ENCODE measurements around the gene PLA2G4D.

PLA2G4D gene

DNA sequence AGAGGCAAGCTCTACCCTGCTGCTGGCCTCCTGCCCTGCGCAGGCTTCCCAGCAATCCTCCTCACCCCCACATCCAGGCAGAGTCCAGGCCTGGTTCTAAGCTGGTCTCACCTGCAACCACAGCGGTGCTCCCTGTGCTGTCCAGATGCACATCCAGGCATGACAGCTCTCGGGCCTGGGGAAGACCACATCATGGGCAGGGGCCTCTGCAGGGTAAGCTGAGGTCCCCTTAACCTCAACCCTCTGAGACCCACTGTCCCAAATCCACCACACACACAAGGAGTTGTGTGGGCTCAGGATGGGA is 10.8 kb downstream of the PLA2G4D start:
- no peak for DNase-seq (ENCODE audit: low read depth)
- no peak overlapping the region for H3K4me3 ChIP-seq (ENCODE audit: low read depth, low read length)
- TF ChIP-seq, protein P1, sequence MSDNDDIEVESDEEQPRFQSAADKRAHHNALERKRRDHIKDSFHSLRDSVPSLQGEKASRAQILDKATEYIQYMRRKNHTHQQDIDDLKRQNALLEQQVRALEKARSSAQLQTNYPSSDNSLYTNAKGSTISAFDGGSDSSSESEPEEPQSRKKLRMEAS (IDR thresholded peaks at IDR 0.05; ENCODE audit: low read depth, low read length) = no peak
- TF ChIP-seq, protein P2, sequence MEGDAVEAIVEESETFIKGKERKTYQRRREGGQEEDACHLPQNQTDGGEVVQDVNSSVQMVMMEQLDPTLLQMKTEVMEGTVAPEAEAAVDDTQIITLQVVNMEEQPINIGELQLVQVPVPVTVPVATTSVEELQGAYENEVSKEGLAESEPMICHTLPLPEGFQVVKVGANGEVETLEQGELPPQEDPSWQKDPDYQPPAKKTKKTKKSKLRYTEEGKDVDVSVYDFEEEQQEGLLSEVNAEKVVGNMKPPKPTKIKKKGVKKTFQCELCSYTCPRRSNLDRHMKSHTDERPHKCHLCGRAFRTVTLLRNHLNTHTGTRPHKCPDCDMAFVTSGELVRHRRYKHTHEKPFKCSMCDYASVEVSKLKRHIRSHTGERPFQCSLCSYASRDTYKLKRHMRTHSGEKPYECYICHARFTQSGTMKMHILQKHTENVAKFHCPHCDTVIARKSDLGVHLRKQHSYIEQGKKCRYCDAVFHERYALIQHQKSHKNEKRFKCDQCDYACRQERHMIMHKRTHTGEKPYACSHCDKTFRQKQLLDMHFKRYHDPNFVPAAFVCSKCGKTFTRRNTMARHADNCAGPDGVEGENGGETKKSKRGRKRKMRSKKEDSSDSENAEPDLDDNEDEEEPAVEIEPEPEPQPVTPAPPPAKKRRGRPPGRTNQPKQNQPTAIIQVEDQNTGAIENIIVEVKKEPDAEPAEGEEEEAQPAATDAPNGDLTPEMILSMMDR (IDR thresholded peaks at IDR 0.05; ENCODE audit: low read depth, low read length) = no peak
- TF ChIP-seq MYC (IDR thresholded peaks at IDR 0.05; ENCODE audit: low read depth, low read length) = no peak
- no peak for TF ChIP-seq POLR2A (IDR thresholded peaks at IDR 0.05; ENCODE audit: extremely low read depth, insufficient read length)

DNA sequence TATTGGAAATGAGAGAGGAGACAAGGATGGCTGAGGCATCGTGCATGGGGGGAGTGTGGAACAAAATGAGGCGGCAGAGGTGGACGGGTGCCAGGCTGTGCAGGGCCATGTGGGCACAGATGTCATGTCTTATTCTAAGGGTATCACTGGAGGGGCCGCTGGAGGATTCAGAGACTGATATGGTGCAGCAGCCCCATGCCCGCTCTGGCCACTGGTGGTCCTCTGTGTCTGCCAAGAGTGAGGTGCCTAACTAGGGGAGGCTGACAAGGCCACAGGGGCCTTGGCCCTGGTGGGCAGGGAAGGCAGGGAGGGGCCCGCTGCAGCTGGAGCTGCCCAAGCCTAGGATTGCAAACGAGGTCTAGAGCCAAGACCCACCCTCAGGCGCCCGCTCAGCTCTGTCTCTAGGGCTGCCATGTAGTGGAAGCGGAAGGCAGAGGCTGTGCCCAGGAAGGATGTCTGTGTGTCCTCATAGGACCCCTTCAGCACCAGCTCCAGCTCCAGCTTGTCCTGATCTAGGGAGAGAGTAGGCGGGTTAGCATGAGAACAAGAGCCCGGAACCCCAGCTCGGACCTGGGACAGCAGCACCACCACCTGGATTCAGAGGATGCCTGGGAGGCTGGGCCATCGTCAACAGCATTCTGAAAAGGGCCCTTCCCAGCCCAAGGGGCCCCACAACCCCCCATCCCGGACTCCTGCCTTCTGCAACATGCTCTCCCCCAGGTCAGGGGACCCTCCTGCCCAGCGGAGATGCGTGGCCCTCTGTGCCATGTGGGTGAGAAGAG is 11.3 kb downstream of the PLA2G4D start:
- DNase-seq (ENCODE audit: low read depth) = no peak
- H3K4me3 ChIP-seq (ENCODE audit: low read depth, low read length) = no peak overlapping the region
- TF ChIP-seq POLR2A (IDR thresholded peaks at IDR 0.05; ENCODE audit: extremely low read depth, insufficient read length) (no peak), MYC (IDR thresholded peaks at IDR 0.05; ENCODE audit: low read depth, low read length) (no peak)
- TF ChIP-seq, protein P1 (IDR thresholded peaks at IDR 0.05; ENCODE audit: low read depth, low read length) = no peak
- TF ChIP-seq, protein P2 (IDR thresholded peaks at IDR 0.05; ENCODE audit: low read depth, low read length) = no peak

DNA sequence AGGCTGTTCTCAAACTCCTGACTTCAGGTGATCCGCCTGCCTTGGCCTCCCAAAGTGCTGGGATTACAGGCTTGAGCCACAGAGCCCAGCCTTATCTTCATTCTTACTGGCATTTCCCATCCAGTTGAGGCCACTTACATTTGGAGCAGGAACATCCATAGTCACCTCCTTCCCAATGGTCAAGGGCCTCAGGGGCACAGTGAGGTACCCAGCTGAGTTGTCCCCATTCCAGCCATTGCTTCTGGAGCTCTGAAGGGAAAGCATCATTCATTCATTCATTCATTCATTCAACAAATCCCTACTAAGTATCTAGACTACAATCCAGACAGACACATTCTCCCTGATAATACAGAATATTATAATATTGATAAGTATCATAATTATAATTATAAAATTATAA is 12.2 kb downstream of the PLA2G4D start:
- DNase-seq (ENCODE audit: low read depth) = no peak
- TF ChIP-seq POLR2A (IDR thresholded peaks at IDR 0.05; ENCODE audit: extremely low read depth, insufficient read length) (no peak), MYC (IDR thresholded peaks at IDR 0.05; ENCODE audit: low read depth, low read length) (no peak)
- TF ChIP-seq, protein P1 (IDR thresholded peaks at IDR 0.05; ENCODE audit: low read depth, low read length) = no peak
- TF ChIP-seq, protein P2 (IDR thresholded peaks at IDR 0.05; ENCODE audit: low read depth, low read length) = no peak
- no peak overlapping the region for H3K4me3 ChIP-seq (ENCODE audit: low read depth, low read length)

DNA sequence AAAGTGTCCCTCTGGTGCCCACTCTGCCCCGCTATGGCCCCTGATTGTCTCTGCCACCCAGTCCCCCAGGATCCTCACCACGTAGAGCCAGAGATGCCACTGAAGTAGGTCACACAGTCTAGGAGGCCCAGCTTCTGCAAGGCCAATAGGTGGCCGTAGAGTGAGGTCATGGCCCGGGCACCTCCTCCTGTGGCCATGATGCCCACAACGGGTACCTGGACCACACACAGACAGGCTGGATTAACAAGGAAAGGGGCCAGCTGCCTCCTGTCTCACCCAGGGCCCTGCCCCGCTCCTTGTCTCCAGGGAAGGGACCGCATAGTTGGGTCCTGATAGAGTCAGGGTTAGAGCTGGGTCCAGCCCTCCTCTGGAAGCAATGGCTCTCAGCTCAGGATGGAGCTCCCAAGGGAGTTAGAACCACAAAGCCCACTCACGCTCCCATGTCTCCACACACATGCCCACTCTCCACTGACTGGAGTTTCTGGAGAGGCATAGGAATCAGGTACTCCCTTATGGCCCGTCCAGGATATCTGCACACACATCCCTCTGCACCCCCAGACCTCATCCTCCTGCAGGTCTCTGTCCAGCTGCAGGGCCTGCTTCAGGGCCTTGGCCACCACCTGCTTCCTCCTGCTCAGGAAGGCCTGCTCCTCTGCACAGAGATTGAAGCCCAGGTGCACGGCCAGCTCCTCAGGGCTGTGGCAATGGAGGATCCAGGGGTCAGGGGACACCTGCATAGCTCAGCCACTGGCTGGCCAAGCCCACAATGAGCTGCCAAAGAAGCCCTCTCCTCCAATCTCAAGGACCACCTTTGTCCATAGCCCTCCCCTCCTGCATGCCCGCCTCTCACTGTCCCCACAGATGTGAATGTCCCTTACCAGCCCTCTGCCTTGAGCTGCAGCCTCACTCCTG is 13.2 kb downstream of the PLA2G4D start:
- no peak overlapping the region for H3K4me3 ChIP-seq (ENCODE audit: low read depth, low read length)
- TF ChIP-seq, protein P1 (IDR thresholded peaks at IDR 0.05; ENCODE audit: low read depth, low read length) = no peak
- TF ChIP-seq POLR2A (IDR thresholded peaks at IDR 0.05; ENCODE audit: extremely low read depth, insufficient read length) = no peak
- TF ChIP-seq, protein P2 (IDR thresholded peaks at IDR 0.05; ENCODE audit: low read depth, low read length) = no peak
- no peak for TF ChIP-seq MYC (IDR thresholded peaks at IDR 0.05; ENCODE audit: low read depth, low read length)
- no peak for DNase-seq (ENCODE audit: low read depth)

DNA sequence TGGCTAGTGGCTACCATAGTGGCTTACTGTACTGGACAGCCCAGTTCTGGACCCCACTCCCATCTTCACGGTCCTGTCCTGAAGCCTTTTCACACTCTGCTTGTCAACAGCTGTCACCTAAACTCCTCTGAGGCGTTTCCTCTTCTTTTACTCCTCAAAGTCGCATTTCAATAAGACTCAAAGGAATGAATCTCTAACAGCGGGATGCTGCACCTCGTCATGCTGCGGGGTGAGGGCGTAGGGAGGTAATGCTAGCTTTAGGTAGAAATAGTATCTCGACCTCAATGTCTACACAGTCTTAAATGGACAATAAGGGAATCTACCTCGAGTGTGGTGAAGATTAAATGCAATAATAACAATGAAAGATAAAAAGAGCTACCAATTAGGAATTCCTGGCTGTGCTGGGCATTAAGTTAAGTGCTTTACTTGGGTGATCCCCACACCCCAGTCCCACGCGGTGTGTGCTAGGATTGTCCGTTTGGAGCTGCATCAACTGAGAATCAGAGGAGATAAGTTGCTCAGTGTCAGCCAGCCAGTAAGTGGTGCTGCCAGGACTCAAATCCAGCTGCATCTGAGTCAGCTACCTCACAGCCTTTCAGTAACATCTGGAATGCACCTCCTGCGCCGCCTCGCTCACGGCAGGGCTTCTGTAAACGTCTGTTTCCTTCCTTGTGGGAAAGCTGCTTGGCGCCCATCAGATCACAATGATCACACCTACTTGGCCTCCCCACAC is 14.0 kb downstream of the PLA2G4D start:
- no peak overlapping the region for H3K4me3 ChIP-seq (ENCODE audit: low read depth, low read length)
- no peak for TF ChIP-seq POLR2A (IDR thresholded peaks at IDR 0.05; ENCODE audit: extremely low read depth, insufficient read length)
- DNase-seq (ENCODE audit: low read depth) = no peak
